Islet of Langerhans (tissue), 1 donor: ENCODE data around the gene ITGA4.
A peak's percentile ranks its signal among the peaks of the same experiment; 100 is the strongest.

Source experiments
- FAIRE-seq: peaks from one replicate; lab custom pipeline; 2011; peaks lifted over from hg19 to GRCh38; lab: Jason Lieb, UNC

Gene ITGA4

DNA sequence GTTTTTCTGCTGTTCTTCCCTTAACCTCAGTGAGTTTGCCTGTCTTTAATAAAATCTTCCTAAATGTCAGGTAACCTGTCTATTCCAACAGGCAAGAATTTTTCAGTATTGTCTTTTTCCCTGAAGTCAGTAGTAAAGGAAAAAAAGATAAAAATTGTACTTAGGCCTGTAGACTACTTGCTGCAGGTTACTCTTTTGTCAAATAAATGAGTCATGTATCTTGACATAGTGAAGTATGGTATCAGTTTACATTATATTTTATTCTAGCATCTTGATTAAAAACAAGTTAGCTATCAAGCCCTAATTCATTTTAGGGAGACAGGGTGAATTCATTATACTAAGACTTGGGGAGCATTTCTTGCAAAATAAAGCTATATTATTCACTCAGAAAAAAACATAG, 59.8 kb downstream of the ITGA4 start:
- peak; percentile 33 for FAIRE-seq

DNA sequence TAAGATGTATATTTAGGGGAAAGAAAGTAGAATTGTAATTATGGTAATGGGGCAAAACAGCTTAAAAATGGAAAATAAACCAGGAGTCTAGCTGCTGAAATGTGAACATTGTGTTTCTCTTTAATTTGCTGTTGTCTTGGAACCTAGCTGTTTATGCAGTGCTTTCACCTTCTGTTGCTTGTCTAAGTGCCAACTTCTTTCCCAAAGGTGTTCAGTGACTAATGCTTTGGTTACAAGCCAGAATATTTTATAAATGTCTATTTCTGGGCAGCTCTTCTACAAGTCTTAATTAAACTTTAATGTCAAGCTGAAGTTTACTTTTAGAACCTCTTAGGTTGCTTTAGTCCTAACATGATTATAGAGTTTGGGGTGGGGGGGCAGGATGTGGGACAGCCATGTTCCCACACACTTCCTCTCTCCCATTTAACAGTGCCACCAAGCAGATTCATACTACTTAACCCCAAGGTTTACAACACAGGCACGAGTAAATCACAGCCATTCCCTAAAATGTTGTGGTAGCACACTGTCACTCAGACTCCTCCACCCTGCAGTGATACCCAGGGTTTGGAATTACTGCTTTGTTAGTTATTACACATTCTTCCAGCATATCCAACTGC, 60.6 kb downstream of the ITGA4 start:
- FAIRE-seq = peak; percentile 93

DNA sequence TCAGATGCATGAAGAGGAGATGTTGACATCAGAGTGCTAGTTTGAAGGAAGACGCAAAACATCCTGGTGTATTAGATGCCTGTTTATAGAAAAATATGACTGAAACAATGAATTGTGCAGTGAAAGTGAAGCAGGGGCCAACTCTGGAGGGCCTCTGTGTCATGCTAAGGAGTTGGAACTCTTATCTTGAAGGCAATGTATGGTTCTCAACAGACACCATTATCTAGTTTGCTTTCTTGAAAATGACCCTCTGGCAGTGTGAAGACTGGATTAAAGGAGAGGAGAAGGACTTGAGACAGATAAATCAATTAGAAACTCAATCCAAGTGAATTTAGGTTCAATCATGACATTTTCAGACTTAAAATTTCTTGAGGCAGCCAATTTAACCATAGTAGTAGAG, 63.1 kb downstream of the ITGA4 start:
- FAIRE-seq = no peak

GRCh38 chr2:181523756-181524155, 66.6 kb downstream of the ITGA4 start:
- FAIRE-seq = no peak

DNA sequence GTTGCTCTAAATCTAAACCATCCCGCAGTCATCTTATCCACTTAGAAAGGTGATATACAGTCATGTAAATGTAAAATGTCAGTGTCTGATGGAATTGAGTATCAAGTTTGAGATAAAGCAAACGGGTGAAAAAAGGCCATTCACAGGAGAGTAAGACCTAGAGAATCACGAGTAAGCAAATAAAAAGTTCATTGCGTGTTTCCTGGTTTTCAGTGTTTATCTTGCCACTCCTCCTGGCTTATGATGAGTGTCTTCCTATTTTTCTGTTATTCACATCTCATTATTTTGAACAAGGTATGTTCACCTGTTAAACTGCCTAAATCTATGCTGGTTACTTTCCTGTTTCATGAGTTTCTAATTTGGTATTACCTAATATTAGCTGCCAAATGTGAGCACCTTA, 68.8 kb downstream of the ITGA4 start:
- no peak for FAIRE-seq

DNA sequence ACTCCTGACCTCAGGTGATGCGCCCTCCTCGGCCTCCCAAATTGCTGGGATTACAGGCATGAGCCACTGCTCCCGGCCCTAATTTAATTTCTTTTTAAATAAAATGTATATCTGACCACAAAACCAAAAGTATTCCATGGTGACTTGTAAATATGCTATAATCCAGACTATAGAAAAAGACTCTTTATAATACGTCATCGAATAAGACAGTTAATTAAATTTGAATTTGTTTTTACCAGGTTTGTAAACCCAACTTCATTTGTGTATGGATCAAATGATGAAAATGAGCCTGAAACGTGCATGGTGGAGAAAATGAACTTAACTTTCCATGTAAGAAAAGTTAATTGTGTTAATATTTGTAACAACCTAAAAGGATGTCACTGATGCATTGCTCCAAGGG, 69.9 kb downstream of the ITGA4 start:
- FAIRE-seq = no peak

- no peak for FAIRE-seq
Observed at GRCh38 chr2:181528441-181528840, 71.3 kb downstream of the ITGA4 start.

DNA sequence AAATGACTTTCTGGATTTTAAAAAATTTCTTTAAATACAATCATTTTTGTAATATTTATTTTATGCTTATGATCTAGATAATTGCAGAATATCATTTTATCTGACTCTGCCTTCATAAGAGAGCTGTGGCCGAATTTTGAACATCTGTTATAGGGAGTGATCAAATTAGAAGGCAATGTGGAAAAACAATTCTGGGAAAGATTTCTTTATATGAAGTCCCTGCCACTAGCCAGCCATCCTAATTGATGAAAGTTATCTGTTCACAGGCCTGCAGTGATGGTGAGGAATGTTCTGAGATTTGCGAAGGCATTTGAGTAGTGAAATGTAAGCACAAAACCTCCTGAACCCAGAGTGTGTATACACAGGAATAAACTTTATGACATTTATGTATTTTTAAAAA, 79.5 kb downstream of the ITGA4 start:
- no peak for FAIRE-seq

DNA sequence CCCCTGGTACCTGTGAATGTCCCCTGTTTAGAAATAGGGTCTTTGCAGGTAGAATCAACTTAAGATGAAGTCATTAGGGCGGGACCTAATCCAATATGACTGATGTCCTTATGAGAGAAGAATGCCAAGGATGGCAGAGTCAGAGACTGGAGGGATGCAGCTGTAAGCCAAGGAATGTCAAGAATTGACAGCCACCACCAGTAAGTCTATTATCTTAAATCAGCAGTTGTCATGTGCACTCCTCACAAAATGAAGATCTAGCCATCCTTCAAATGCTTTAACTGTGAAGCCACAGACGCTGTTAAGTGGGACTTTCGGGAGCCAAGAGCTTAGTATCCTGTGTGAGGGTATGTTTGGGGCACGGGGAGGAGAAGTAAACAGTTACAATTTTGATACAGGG, 83.2 kb downstream of the ITGA4 start:
- no peak for FAIRE-seq

DNA sequence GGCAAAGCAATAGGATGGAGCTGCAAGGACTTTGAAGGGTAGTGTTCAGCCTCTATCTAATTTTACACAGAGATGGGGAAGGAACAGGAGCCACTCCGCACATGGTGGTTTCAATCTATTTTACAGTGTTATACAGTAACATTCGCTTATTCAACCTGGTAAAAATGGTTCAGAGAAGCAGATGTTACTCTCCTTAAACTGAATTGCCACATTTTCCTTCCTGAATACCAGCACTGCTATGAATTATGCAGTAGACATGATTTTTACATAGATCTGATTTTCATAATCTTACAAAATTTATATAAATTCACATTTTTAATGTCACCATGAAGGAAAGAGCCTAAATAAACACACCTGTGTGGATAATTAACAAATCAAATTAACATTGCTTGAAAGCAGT, 85.0 kb downstream of the ITGA4 start:
- FAIRE-seq = no peak

- FAIRE-seq = no peak
Observed at GRCh38 chr2:181546086-181546485, 88.9 kb downstream of the ITGA4 start.

GRCh38 chr2:181552808-181553207, 95.6 kb downstream of the ITGA4 start:
- FAIRE-seq = no peak

GRCh38 chr2:181553244-181553643, 96.1 kb downstream of the ITGA4 start:
- FAIRE-seq = no peak

- FAIRE-seq = peak; percentile 75
Observed at GRCh38 chr2:181554061-181554830, 97.1 kb downstream of the ITGA4 start.

DNA sequence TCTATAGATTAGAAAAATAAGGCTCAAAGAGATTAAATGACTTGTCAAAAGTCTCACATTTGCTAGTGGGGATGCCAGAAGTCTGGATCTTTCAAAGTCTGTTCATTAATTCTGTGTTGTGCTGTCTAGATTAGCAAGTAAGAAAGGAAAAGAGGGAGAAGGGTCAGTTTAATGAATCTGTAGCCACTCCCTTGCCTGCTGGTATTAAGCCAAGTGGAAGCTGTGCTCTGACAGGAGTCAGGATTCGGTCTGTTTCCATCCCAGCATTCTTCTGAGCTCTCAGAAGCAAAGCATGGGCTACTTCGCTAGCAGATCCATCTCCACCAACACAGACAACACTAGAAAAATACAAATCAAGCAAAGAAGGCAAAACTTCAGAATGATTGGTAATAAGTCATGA, 101.2 kb downstream of the ITGA4 start:
- FAIRE-seq = no peak

DNA sequence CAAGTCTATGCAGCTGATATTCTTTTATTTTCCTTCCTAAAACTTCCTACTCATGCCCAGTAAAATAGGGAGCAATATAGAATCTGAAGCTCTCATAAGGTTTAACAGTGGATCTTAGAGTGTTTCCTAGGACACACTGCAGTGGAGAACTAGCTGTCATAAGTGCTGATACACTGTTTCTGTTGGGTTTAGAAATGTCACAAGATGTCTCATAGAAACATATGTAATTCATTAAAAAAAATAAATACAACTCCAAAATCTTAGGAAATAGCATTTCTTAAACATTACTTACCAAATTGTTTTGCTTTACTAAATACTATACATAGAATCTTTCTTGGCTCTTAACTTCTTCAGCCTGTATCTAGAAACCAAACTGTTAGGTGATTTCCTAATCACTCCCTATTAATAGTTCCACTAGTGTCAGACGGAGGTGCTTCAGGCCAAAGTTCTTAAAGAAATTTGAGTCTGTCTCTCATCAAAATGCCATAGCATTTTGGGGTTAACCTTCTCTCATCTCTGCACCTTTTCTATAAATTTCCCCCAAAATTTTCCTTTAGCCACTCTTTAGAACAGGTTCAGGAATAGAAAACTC, 106.0 kb downstream of the ITGA4 start:
- FAIRE-seq = no peak

- FAIRE-seq = no peak
Observed at GRCh38 chr2:181566334-181567032, 109.3 kb downstream of the ITGA4 start.

DNA sequence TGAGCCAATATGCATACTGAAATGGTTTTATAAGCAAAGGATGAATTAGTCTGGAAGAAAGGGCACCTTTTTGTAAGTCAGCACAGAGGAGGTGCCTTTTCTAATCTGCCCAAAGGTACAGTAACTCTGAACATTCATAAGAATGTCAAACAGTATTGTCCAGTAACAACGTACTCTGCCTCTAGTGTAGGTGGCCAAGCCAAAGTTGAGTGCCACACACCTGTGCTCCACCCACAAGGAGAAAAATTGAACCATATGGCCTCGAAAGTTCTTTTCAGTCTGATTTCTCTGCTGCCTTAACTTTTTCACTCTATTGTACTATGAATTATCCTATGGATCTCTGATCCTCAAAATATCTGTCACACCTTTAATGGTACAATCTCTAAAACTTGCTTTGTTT, 112.9 kb downstream of the ITGA4 start:
- FAIRE-seq = no peak

GRCh38 chr2:181570833-181571661, 113.9 kb downstream of the ITGA4 start:
- FAIRE-seq = peak; percentile 99

DNA sequence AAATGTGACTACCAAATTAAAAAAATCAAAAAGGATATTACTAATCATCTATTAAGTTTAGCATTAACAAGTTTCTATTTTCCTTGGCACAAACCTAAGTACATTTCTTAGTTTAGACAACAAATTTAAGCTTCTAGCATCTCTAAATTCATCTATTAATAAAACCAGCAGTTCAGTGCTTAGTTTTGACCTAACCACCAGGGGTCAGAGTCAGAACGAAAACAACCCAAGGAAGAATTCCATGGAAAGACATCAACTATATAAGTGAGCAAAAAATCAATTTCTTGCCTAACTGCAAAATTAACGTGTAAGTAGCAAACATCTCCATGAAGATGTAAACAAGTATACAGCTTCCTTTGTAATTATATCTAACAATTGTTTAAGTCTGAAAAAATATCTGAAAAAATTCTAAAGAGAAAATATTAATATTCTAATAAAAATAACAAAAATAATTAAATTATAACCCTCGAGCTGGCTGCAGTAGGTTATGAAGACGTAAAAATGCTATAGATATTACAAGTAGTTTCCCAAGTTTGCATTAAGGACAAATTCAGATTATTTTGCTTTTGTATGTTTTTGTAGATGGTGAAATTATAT, 116.1 kb downstream of the ITGA4 start:
- peak; percentile 99 for FAIRE-seq

- no peak for FAIRE-seq
Observed at GRCh38 chr2:181574321-181574720, 117.1 kb downstream of the ITGA4 start.
